HL-60 (cell line): ENCODE data around the gene BRIP1.

Source experiments
- DNase-seq, 2 experiments: peaks; one replicate each; pipeline ENCODE4 v3.0.0-alpha.2; 2010 to 2020; ENCODE audit warnings: low read depth in 1 of 2, low spot score in 1 of 2
- H3K27ac ChIP-seq: fragments of 250-450 bp; sonication (Bioruptor Pico); replicated peaks from 2 replicates; pipeline ENCODE4 v1.5.1; 2020; ENCODE audit warnings: mild to moderate bottlenecking, moderate library complexity
- H3K27me3 ChIP-seq: fragments of 250-450 bp; sonication (Bioruptor Pico); 2 replicates; pipeline ENCODE4 v1.5.1; 2021; ENCODE audit warnings: mild to moderate bottlenecking, moderate library complexity; ENCODE audit not compliant: insufficient read depth, poor library complexity, severe bottlenecking
- H3K4me3 ChIP-seq: replicated peaks from 2 replicates; pipeline ENCODE4 v1.5.1; 2011; ENCODE audit warnings: mild to moderate bottlenecking, control low read depth, low read length; ENCODE audit not compliant: insufficient read depth
- GABPA ChIP-seq: IDR thresholded peaks from 2 replicates; pipeline ENCODE4 v1.6.1; 2012; ENCODE audit warnings: low read depth
- POLR2AphosphoS5 ChIP-seq: IDR thresholded peaks from 2 replicates; pipeline ENCODE4 v1.6.1; 2012; ENCODE audit warnings: low read depth
- SPI1 ChIP-seq: IDR thresholded peaks from 2 replicates; pipeline ENCODE4 v1.6.1; 2012; ENCODE audit warnings: low read depth, mild to moderate bottlenecking, borderline replicate concordance
- TF ChIP-seq, protein P1 (sequence below): IDR thresholded peaks from 2 replicates; pipeline ENCODE4 v1.6.1; 2012; ENCODE audit warnings: low read depth; ENCODE audit not compliant: insufficient replicate concordance
- TF ChIP-seq, protein P2 (sequence below): IDR thresholded peaks from one replicate; pipeline ENCODE4 v1.5.1; 2011; ENCODE audit warnings: low read length, control low read depth, inconsistent platforms; ENCODE audit not compliant: insufficient read depth

The BRIP1 gene

DNA sequence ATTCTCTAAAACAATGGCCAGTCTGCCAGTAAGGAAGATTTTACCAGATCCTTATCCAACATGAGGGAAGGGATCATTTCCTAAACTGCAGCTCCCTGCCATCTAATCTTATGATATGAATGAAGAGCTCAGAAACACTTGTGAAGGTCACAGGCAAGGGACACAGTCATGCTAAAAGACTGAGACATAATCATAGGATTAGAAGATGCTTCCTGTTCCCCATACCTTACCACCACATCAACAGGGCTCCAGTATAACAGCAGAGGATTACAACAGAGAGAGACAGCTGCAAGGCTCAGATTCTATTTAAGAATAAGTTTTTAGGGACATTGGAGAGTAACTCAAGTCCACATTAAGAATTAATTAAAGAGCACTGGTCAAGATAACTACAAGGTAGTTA, 93.3 kb downstream of the BRIP1 start:
- no peak overlapping the region for H3K27ac ChIP-seq
- TF ChIP-seq, protein P1, sequence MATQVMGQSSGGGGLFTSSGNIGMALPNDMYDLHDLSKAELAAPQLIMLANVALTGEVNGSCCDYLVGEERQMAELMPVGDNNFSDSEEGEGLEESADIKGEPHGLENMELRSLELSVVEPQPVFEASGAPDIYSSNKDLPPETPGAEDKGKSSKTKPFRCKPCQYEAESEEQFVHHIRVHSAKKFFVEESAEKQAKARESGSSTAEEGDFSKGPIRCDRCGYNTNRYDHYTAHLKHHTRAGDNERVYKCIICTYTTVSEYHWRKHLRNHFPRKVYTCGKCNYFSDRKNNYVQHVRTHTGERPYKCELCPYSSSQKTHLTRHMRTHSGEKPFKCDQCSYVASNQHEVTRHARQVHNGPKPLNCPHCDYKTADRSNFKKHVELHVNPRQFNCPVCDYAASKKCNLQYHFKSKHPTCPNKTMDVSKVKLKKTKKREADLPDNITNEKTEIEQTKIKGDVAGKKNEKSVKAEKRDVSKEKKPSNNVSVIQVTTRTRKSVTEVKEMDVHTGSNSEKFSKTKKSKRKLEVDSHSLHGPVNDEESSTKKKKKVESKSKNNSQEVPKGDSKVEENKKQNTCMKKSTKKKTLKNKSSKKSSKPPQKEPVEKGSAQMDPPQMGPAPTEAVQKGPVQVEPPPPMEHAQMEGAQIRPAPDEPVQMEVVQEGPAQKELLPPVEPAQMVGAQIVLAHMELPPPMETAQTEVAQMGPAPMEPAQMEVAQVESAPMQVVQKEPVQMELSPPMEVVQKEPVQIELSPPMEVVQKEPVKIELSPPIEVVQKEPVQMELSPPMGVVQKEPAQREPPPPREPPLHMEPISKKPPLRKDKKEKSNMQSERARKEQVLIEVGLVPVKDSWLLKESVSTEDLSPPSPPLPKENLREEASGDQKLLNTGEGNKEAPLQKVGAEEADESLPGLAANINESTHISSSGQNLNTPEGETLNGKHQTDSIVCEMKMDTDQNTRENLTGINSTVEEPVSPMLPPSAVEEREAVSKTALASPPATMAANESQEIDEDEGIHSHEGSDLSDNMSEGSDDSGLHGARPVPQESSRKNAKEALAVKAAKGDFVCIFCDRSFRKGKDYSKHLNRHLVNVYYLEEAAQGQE = no peak
- TF ChIP-seq POLR2AphosphoS5 = no peak
- no peak for TF ChIP-seq GABPA
- TF ChIP-seq, protein P2, sequence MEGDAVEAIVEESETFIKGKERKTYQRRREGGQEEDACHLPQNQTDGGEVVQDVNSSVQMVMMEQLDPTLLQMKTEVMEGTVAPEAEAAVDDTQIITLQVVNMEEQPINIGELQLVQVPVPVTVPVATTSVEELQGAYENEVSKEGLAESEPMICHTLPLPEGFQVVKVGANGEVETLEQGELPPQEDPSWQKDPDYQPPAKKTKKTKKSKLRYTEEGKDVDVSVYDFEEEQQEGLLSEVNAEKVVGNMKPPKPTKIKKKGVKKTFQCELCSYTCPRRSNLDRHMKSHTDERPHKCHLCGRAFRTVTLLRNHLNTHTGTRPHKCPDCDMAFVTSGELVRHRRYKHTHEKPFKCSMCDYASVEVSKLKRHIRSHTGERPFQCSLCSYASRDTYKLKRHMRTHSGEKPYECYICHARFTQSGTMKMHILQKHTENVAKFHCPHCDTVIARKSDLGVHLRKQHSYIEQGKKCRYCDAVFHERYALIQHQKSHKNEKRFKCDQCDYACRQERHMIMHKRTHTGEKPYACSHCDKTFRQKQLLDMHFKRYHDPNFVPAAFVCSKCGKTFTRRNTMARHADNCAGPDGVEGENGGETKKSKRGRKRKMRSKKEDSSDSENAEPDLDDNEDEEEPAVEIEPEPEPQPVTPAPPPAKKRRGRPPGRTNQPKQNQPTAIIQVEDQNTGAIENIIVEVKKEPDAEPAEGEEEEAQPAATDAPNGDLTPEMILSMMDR = no peak
- no peak for TF ChIP-seq SPI1
- H3K4me3 ChIP-seq = no peak overlapping the region
- DNase-seq = no peak
- H3K27me3 ChIP-seq = no peaks in the 10 kb centered on the region

DNA sequence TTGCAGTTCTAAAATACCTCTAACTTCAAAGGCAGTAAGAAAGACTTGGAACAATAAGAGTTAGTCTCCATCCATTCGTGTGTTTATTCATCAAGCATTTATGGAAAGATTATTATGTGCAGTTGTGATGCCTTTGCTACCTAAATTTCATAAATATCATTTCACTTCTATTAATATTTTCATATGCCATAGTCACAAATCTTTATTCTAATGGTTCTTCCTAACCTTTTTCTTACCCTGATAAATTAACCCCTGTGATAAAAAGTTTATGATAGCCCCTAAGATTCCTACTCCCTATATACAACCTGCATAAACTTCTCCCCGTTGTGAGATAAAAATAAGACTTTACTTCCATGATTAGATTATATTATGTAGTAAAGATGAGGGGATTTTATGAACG, 94.9 kb downstream of the BRIP1 start:
- TF ChIP-seq POLR2AphosphoS5 (no peak), GABPA (no peak), SPI1 (no peak)
- TF ChIP-seq, protein P2 = no peak
- TF ChIP-seq, protein P1 = no peak
- Histone ChIP-seq H3K27ac (no peak overlapping the region), H3K4me3 (no peak overlapping the region), H3K27me3 (no peaks in the 10 kb centered on the region)
- DNase-seq = no peak

DNA sequence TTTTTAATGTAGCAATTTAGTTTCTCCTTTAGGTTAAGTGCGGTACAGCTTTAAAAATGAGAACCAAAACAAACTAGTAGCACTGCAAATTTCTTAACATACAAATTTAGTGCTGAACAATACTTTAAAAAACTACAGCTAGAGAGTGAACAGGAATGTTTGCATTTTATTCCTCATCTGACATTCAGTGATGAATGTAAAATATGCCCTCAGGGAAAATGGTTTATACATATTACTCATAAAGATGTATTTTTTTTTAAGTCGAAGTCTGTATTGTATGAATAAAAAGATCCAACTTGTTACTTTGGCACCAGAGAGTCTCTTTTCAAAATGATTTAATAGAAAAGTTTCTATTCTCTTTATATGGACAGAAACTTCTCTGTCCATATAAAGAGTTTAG, 96.8 kb downstream of the BRIP1 start:
- TF ChIP-seq, protein P2 = no peak
- no peak overlapping the region for H3K27ac ChIP-seq
- no peak overlapping the region for H3K4me3 ChIP-seq
- DNase-seq = no peak
- no peaks in the 10 kb centered on the region for H3K27me3 ChIP-seq

DNA sequence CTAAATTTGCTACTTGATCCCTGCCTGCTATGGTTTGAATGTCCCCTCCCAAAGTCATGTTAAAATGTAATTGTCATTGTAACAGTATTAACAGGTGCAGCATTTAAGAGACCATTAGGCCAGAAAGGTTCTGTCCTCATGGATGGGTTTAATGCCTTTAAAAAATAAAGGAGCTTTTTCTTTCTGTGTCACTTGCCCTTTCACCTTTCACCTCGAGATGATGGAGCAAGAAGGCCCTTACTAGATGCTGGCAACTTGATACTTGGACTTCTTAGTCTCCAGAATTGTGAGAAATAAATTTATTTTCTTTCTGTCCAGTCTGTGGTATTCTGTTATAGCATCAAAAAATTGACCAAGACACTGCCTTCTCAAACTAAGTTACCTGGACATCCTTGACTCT, 98.5 kb downstream of the BRIP1 start:
- no peak overlapping the region for H3K4me3 ChIP-seq
- H3K27ac ChIP-seq = no peak overlapping the region
- no peaks in the 10 kb centered on the region for H3K27me3 ChIP-seq
- no peak for DNase-seq
- TF ChIP-seq SPI1 (no peak), POLR2AphosphoS5 (no peak), GABPA (no peak)
- TF ChIP-seq, protein P2 = no peak
- TF ChIP-seq, protein P1 = no peak
